Kidney epithelial cell (primary cell): ENCODE results near the gene DMPK. TPM values are rescaled to one million over a fixed set of nuclear protein-coding genes. Genes with fewer than 3 reads are reported as not detected.
"Not testable (repeated sequence)": the region's sequence is repeated elsewhere in the genome, so short reads cannot be mapped to it uniquely, and the experiment has no call there.

ENCODE experiments used
- DNase-seq: peaks from one replicate; pipeline ENCODE4 v3.0.0-alpha.2; 2010; ENCODE audit warnings: low read depth
- H3K27me3 ChIP-seq: 2 replicates; pipeline ENCODE4 v1.6.0; 2011; ENCODE audit warnings: low read length; ENCODE audit not compliant: control insufficient read depth, insufficient read depth
- H3K36me3 ChIP-seq: 2 replicates; pipeline ENCODE4 v1.5.1; 2011; ENCODE audit warnings: low read length; ENCODE audit not compliant: control insufficient read depth, insufficient read depth
- H3K4me3 ChIP-seq: 2 replicates; pipeline ENCODE4 v1.5.1; 2011; ENCODE audit warnings: low read depth, mild to moderate bottlenecking, control low read depth, low read length
- CTCF ChIP-seq: IDR thresholded peaks from 2 replicates; pipeline ENCODE4 v1.5.1; 2011; ENCODE audit warnings: mild to moderate bottlenecking, moderate library complexity, low read length, control low read depth, inconsistent platforms; ENCODE audit not compliant: insufficient read depth, poor library complexity, severe bottlenecking
- total RNA-seq: library from RNA; depleted of rRNA; stranded (reverse); fragments of >200 nt; gene quantifications from 2 replicates; pipeline ENCODE4 v1.2.3, GENCODE V29; 2015

The DMPK gene
- total RNA-seq, 1 donor from 2014 or later = 17.7 TPM

GRCh38 chr19:45801603-45802175 lies 19.4 kb upstream of the DMPK start:
- Histone ChIP-seq H3K4me3 (no peak overlapping the region), H3K36me3 (no peaks in the 10 kb centered on the region), H3K27me3 (peaks cover 2% of the 10 kb centered on the region)
- no peak for TF ChIP-seq CTCF
- no peak for DNase-seq

DNA sequence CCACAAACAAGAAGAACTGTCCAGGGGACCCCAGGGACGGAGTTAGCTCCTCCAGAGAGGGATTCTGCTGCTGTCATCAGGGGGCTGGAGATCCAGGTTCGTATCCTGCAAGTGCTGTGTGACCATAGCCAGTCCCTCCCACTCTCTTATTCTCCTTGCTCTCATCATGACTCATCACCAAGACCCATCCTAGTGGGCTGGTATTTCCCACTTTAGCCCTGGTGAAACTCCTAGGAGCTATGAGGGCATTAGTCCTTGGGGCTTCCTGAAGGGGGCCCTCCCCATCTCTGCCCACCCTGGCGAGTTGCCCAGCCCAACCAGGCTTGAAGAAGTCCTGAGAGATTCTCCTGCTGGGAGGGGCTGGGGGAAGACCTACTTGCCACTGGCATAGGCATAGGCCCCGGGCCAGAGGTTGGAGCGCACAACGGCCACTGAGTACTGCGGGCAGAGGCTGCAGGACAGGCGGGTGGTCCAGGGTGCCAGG lies 17.8 kb upstream of the DMPK start:
- H3K36me3 ChIP-seq = no peaks in the 10 kb centered on the region
- no peak for TF ChIP-seq CTCF
- H3K4me3 ChIP-seq = no peak overlapping the region
- H3K27me3 ChIP-seq = peaks cover 2% of the 10 kb centered on the region
- DNase-seq = peak; percentile 65

DNA sequence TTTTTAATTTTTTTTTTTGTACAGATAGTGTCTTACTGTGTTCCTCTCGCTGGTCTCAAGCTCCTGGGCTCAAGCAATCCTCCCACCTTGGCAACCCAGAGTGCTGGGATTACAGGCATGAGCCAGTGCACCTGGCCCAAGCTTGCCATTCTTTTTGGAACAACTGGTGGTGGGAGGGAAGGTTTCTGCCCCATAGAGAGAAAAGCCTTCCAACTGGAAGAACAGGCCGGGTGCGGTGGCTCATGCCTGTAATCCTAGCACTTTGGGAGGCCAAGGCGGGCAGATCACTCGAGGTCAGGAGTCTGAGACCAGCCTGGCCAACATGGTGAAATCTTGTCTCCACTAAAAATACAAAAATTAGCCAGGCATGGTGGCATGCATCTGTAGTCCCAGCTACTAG lies 17.3 kb upstream of the DMPK start:
- H3K27me3 ChIP-seq, H3K36me3 ChIP-seq, DNase-seq, H3K4me3 ChIP-seq: not testable (repeated sequence)

- no peaks in the 10 kb centered on the region for H3K27me3 ChIP-seq
- H3K36me3 ChIP-seq = no peaks in the 10 kb centered on the region
- no peak overlapping the region for H3K4me3 ChIP-seq
- peak; percentile 78 for TF ChIP-seq CTCF
- no peak for DNase-seq
These were observed 16.8 kb upstream of the DMPK start for GRCh38 chr19:45798995-45799517.

DNA sequence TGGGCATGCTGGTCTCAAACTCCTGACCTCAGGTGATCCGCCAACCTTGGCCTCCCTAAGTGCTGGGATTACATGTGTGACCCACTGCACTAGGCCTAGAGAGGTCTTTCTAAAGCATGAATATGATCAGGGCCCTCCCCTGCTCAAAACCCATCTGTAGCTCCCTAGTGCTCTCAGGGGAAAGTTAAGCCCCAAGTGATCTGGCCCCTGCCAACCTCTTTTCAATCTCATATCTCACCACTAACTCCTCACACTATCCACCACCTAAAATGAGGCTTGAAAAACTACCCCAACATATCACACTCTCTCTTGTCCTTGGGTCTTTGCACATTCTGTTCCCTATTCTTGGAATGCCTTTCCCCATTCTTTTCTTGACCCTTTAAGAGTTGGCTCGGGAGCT lies 12.3 kb upstream of the DMPK start:
- no peak for DNase-seq
- Histone ChIP-seq H3K4me3 (no peak overlapping the region), H3K27me3 (no peaks in the 10 kb centered on the region), H3K36me3 (no peaks in the 10 kb centered on the region)
- TF ChIP-seq CTCF = no peak

DNA sequence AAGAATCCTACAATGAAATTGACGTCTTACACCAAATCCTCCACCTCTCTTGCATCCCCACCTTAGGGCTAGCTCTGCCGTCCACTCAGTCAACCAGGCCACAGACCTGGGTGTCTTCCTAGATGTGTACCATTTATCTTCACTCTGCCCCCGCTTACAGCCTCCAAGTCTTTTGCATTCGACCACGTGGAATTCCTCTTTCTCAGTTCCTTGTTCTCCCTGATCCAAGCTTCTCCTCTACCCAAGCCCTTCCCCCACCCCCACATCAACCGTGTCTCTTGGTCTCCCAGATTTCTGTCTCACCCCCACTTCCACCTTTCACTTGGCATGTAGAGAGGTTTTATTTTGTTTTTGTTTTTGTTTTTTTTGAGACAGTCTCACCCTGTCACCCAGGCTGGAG lies 11.6 kb upstream of the DMPK start:
- H3K27me3 ChIP-seq = no peaks in the 10 kb centered on the region
- TF ChIP-seq CTCF = no peak
- DNase-seq = no peak
- no peak overlapping the region for H3K4me3 ChIP-seq
- H3K36me3 ChIP-seq = peaks cover 2% of the 10 kb centered on the region
